ENCODE results near the gene CREB3L4. TPM values are rescaled to one million over a fixed set of nuclear protein-coding genes. Genes with fewer than 3 reads are reported as not detected.

Gene CREB3L4
- total and polyA plus RNA-seq, 8 donors: 2.7 to 32.9 (median 10.9) TPM; not detected in 1

DNA sequence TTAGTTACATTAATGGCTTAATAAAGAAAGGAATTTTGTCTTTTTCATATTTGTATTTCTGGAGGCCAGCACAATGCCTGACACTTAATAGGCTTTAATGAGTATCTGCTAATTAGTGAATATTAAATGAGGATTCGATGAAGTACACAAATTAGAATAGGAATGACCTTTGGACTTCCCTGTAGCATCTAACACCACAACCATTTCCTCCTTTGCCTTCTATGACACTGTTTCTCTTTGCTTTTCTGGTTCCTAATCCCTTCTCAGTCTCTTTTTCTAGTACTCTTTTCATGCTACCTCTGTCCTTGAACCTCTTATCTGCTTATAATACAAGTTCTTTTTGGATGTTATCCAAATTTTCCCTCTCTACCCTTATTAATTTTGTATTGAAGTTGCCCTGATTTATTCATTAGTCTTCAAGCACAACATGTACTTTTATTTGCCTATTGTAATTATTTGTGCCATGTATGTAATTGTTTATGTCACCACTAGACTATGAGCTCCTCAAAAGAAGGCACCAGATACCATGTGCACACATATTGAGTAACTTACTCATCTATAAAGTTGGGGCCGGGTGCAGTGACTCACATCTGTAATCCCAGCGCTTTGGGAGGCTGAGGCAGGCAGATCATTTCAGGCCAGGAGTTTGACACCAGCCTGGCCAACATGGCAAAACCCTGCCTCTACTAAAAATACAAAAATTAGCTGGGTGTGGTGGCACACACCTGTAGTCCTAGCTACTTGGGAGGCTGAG, 46.6 kb downstream of the CREB3L4 start:
- no peaks in the 10 kb centered on the region for H3K27me3 ChIP-seq
- no peaks in the 10 kb centered on the region for H3K4me1 ChIP-seq
- H3K9me3 ChIP-seq: no peaks in the 10 kb centered on the region
- WGBS, 5 donors: 62 to 76% (median 74%) methylated on average over 3 of the region's 3 CpGs
- H3K36me3 ChIP-seq: no peaks in the 10 kb centered on the region
- no peak overlapping the region for H3K27ac ChIP-seq
- TF ChIP-seq POLR2AphosphoS5 (IDR thresholded peaks at IDR 0.05) (no peak), POLR2A (IDR thresholded peaks at IDR 0.05) (no peak), EP300 (IDR thresholded peaks at IDR 0.05) (no peak)
- TF ChIP-seq, protein P1, sequence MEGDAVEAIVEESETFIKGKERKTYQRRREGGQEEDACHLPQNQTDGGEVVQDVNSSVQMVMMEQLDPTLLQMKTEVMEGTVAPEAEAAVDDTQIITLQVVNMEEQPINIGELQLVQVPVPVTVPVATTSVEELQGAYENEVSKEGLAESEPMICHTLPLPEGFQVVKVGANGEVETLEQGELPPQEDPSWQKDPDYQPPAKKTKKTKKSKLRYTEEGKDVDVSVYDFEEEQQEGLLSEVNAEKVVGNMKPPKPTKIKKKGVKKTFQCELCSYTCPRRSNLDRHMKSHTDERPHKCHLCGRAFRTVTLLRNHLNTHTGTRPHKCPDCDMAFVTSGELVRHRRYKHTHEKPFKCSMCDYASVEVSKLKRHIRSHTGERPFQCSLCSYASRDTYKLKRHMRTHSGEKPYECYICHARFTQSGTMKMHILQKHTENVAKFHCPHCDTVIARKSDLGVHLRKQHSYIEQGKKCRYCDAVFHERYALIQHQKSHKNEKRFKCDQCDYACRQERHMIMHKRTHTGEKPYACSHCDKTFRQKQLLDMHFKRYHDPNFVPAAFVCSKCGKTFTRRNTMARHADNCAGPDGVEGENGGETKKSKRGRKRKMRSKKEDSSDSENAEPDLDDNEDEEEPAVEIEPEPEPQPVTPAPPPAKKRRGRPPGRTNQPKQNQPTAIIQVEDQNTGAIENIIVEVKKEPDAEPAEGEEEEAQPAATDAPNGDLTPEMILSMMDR (IDR thresholded peaks at IDR 0.05): no peak
- DNase-seq: no peak
- H3K4me3 ChIP-seq: no peak overlapping the region
- intact Hi-C loops (cut with DNase I; ENCODE audit: low total_unique reads): no loop called here

- no peak for DNase-seq
- Histone ChIP-seq H3K36me3 (no peaks in the 10 kb centered on the region), H3K9me3 (no peaks in the 10 kb centered on the region), H3K27ac (no peak overlapping the region), H3K4me1 (no peaks in the 10 kb centered on the region), H3K4me3 (no peak overlapping the region), H3K27me3 (no peaks in the 10 kb centered on the region)
- intact Hi-C loops (cut with DNase I; ENCODE audit: low total_unique reads): no loop called here
- 72 to 83% (median 74%) methylated on average over 4 of the region's 4 CpGs for WGBS, 5 donors
- TF ChIP-seq, protein P1 (IDR thresholded peaks at IDR 0.05): no peak
- TF ChIP-seq POLR2AphosphoS5 (IDR thresholded peaks at IDR 0.05): no peak
- no peak for TF ChIP-seq EP300 (IDR thresholded peaks at IDR 0.05)
- no peak for TF ChIP-seq POLR2A (IDR thresholded peaks at IDR 0.05)
Observed at GRCh38 chr1:154019269-154019668, 51.6 kb downstream of the CREB3L4 start.

- Histone ChIP-seq H3K9me3 (no peaks in the 10 kb centered on the region), H3K27ac (no peak overlapping the region), H3K36me3 (no peaks in the 10 kb centered on the region), H3K4me3 (no peak overlapping the region), H3K4me1 (no peaks in the 10 kb centered on the region), H3K27me3 (no peaks in the 10 kb centered on the region)
- DNase-seq: no peak
- intact Hi-C loops (cut with DNase I; ENCODE audit: low total_unique reads): no loop called here
- no peak for TF ChIP-seq POLR2A (IDR thresholded peaks at IDR 0.05)
- no peak for TF ChIP-seq POLR2AphosphoS5 (IDR thresholded peaks at IDR 0.05)
- TF ChIP-seq, protein P1 (IDR thresholded peaks at IDR 0.05): no peak
- no peak for TF ChIP-seq EP300 (IDR thresholded peaks at IDR 0.05)
- 84 to 91% (median 89%) methylated on average over 1 of the region's 1 CpG for WGBS, 5 donors
Observed at GRCh38 chr1:154019940-154020339, 52.2 kb downstream of the CREB3L4 start.

Small RNA genes within 50 kb of the gene (small RNA-seq; reads per million reads assigned to genes)
- 0 to 0.30 (median 0.03) reads per million in 4 donors for gene MIR6737

Other genes with a start within 250 kb of the CREB3L4 start
- 10 to 100 TPM; 28.1 to 48.2 (median 39.4) TPM for gene INTS3, start 239.9 kb upstream of the CREB3L4 start, total RNA-seq
- 10 to 100 TPM; 11.0 to 39.2 (median 19.1) TPM for gene INTS3, start 239.9 kb upstream of the CREB3L4 start, polyA plus RNA-seq
- 10 to 100 TPM; 14.9 to 89.9 (median 62.2) TPM for gene SLC27A3, start 192.5 kb upstream of the CREB3L4 start, total RNA-seq
- gene SLC27A3, start 192.5 kb upstream of the CREB3L4 start, polyA plus RNA-seq: 10 to 100 TPM; 17.4 to 86.8 (median 44.1) TPM
- gene GATAD2B, start 44.9 kb upstream of the CREB3L4 start, total RNA-seq: 10 to 100 TPM; 15.8 to 26.3 (median 18.1) TPM
- gene GATAD2B, start 44.9 kb upstream of the CREB3L4 start, polyA plus RNA-seq: 1 to 10 TPM; 2.7 to 3.4 (median 3.2) TPM
- 10 to 100 TPM; 20.9 to 73.0 (median 36.6) TPM for gene DENND4B, start 21.2 kb upstream of the CREB3L4 start, total RNA-seq
- gene DENND4B, start 21.2 kb upstream of the CREB3L4 start, polyA plus RNA-seq: 10 to 100 TPM; 11.8 to 19.9 (median 14.1) TPM
- gene CRTC2, start 9.3 kb upstream of the CREB3L4 start, total RNA-seq: 10 to 100 TPM in 2 of 5 donors, 1 to 10 TPM in 3; 1.4 to 49.6 (median 8.0) TPM
- 10 to 100 TPM; 26.9 to 31.1 (median 27.1) TPM for gene CRTC2, start 9.3 kb upstream of the CREB3L4 start, polyA plus RNA-seq
- gene SLC39A1, start 4.4 kb upstream of the CREB3L4 start, total RNA-seq: 10 to 100 TPM in 4 of 5 donors, 1 to 10 TPM in 1; 6.4 to 80.6 (median 24.9) TPM
- 10 to 100 TPM; 29.9 to 54.8 (median 39.8) TPM for gene SLC39A1, start 4.4 kb upstream of the CREB3L4 start, polyA plus RNA-seq
- gene JTB, start 9.8 kb downstream of the CREB3L4 start, total RNA-seq: 100 to 1,000 TPM; 130 to 859 (median 234) TPM
- 100 to 1,000 TPM; 214 to 340 (median 237) TPM for gene JTB, start 9.8 kb downstream of the CREB3L4 start, polyA plus RNA-seq
- 10 to 100 TPM; 35.5 to 82.9 (median 43.7) TPM for gene RAB13, start 18.4 kb downstream of the CREB3L4 start, total RNA-seq
- gene RAB13, start 18.4 kb downstream of the CREB3L4 start, polyA plus RNA-seq: 100 to 1,000 TPM; 174 to 730 (median 364) TPM
- gene RPS27, start 22.9 kb downstream of the CREB3L4 start, total RNA-seq: 1,000 to 10,000 TPM in 3 of 5 donors, 100 to 1,000 TPM in 1, 10 to 100 TPM in 1; 43.4 to 3,158 (median 1,583) TPM
- gene RPS27, start 22.9 kb downstream of the CREB3L4 start, polyA plus RNA-seq: over 10,000 TPM; 11,847 to 21,142 (median 13,702) TPM
- under 1 TPM in 1 of 5 donors, not detected in 4; 0.18 TPM for gene NUP210L, start 187.2 kb downstream of the CREB3L4 start, total RNA-seq
- gene NUP210L, start 187.2 kb downstream of the CREB3L4 start, polyA plus RNA-seq: not detected
- 100 to 1,000 TPM in 4 of 5 donors, 10 to 100 TPM in 1; 32.7 to 293 (median 214) TPM for gene TPM3, start 224.2 kb downstream of the CREB3L4 start, total RNA-seq
- 100 to 1,000 TPM; 101 to 364 (median 159) TPM for gene TPM3, start 224.2 kb downstream of the CREB3L4 start, polyA plus RNA-seq
- not detected for gene CFAP141, start 238.4 kb downstream of the CREB3L4 start, total RNA-seq
- gene CFAP141, start 238.4 kb downstream of the CREB3L4 start, polyA plus RNA-seq: not detected